ENCODE data around the gene SPATA31E1.
A peak's percentile ranks its signal among the peaks of the same experiment; 100 is the strongest.
"Not testable (repeated sequence)": the region's sequence is repeated elsewhere in the genome, so short reads cannot be mapped to it uniquely, and the experiment has no call there.

Gene SPATA31E1

DNA sequence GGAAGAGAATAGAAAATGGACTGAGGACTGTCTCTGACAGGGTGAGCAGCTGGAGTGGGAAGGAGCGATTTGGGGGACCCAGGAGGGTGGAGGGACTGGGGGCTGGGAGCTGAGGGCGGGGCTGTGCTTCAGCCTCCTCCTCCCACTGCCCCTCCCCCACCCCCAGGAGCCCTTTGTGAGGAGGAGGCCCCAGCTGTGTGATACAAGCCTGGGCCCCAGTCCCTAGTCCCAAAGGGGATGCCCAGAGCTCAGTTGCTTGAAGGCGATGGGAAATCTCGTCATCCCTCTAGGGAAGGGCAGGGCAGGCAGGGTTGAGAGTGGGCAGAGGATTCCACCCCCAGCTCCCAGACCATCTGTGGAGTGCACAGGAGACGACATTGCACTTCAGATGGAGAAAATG, at the start of gene SPATA31E1:
TSS of gene SPATA31E1 (plus strand) at position 251 of the 400 bp plus-strand sequence. CDS start at position 266, 15 bp downstream.
- no peak for DNase-seq (ENCODE audit: low read depth)
- H3K4me3 ChIP-seq (ENCODE audit: low read depth, low read length) = no peak within 1 kb of the TSS

DNA sequence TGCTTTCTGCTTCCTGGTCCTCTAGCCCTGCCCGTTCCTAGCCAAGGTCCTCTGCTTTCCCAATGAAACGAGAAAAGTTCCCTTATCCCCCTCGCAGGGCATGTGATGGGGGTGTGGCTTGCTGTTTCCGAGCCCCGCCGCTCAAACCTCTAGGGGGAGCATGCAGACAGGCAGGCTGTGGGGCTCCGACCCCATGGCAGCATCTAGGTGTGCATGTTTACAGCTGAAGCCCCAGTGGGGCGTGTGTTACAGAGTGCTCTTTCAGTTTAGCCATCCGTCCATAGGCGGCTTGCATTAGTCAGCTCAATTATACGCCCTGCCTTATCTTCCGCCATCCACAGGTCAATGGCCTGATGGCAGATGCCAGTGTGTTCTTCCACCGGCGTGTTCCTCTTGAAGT, 48.3 kb upstream of the SPATA31E1 start:
- H3K4me3 ChIP-seq (ENCODE audit: low read depth, low read length) = no peak overlapping the region
- DNase-seq (ENCODE audit: low read depth) = no peak

DNA sequence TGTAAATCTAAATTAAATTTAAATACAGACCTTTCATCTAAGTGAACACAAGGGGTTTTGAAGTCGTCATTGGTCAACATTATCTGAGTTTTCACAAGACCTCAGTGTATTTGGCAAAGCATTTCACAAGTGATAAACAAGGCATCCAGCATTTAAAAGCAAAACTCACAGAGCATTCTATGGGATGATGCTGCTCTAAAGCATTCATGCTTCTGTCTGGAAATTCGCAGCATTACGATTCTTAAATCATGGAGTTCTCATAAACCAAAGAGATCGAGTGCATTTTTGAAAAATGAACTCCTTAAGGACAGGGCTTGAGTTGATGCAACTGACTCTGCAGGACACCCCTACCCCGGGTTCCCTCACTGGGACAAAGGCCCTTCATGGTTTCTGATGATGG, 46.1 kb upstream of the SPATA31E1 start:
- no peak overlapping the region for H3K4me3 ChIP-seq (ENCODE audit: low read depth, low read length)
- no peak for DNase-seq (ENCODE audit: low read depth)

DNA sequence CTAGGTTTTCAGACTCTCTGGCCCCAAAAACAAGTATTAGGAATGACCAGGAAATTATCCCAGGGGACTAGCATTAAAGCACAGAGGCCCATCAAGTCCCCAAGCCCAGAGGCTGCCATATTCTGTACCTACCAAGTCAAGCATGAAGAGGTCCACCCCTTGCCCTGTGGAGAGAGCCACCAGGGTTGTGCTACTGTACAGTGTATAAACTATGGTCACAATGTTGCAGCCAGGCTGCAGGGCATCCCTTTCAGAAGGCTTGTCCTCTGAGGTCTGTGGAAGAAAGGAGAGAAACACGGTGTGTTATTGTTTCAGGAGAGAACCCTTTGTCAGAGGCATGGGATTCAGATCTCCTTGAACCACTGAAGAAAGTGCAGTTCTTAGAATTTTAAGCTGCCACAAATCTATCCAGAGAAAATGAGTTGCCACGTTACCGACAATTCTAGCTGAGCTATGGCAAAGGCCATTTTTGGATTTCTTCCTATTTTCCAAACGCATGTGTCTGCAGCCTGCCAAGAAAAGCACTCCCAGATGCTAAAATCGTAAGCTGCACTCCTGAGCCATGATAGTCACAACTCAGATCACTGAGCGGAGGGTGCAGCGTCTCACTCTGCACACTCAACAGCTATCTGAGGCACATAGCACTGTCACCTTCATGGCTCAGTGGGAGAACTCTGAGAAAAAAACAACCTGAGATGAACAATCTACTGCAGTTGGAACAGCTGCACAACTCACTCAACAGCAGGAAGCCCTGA, 45.5 kb upstream of the SPATA31E1 start:
- no peak overlapping the region for H3K4me3 ChIP-seq (ENCODE audit: low read depth, low read length)
- DNase-seq (ENCODE audit: low read depth) = no peak

DNA sequence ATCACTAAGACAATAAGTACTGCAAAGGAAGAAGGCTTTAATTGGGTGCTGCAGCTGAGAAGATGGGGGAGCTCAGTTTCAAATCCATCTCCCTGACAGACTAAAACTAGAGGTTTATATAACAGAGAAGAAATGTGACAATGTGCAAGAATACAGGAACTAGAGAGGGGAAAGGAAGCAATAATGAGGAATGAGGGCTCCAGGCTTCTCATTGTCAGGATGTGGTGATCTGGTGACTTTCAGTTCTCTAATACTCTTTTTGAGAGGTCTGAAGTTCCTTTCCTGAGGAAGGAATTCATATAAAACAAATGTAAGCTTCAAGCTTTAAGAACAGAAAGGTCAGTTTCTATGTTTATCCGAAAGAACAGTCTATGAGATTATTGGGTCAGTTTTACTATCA, 42.5 kb upstream of the SPATA31E1 start:
- DNase-seq (ENCODE audit: low read depth) = no peak
- no peak overlapping the region for H3K4me3 ChIP-seq (ENCODE audit: low read depth, low read length)

DNA sequence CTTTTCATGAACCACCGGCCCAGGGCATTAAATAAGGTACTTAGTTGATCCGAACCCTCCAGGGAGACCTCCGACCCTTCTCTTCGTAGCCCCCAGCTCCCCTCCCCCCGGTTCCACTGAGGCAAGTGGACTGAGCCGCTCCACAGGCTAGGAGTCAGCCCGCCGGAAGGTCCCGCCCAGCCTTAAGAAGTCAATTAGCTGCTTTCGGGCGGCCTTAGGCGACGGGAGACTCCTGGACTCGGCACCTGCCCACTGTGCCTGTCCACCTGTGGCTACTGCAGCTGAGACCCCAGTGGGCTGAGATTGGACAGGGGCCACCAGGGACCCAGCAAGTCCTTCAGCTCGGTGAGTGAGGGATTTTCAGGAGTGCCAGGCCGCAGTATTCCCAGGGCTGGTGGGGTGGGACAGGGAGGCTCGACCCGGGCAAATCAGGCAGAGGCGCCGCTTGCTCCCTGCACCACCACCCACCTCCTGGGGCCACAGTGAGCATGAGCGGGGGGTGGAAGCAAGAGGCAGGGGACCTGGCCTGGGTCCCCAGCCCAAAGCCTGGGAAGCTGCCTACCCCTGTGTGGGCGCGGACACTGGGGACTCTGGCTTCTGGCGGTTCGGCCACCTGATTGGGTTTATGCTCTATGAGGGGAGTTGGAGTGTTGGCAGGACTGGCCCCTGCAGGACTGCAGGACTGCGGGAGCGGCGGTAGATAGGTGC, 39.6 kb upstream of the SPATA31E1 start:
- no peak for DNase-seq (ENCODE audit: low read depth)
- no peak overlapping the region for H3K4me3 ChIP-seq (ENCODE audit: low read depth, low read length)

DNA sequence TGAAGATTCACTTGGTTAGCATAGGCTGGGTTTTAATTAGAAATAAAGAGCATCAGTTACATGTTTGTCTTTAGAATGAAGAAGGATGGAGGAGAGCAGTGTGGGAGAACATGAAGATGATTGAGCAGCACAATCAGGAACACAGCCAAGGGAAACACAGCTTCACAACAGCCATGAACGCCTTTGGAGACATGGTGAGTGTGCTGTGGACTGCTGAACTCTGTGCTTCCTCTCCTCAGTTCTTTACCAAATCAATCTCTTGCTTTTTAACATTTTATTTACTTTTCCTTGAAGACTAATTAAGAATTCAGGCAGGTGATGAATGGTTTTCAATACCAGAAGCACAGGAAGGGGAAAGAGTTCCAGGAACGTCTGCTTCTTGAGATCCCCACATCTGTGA, 38.2 kb upstream of the SPATA31E1 start:
- DNase-seq (ENCODE audit: low read depth) = no peak
- no peak overlapping the region for H3K4me3 ChIP-seq (ENCODE audit: low read depth, low read length)

DNA sequence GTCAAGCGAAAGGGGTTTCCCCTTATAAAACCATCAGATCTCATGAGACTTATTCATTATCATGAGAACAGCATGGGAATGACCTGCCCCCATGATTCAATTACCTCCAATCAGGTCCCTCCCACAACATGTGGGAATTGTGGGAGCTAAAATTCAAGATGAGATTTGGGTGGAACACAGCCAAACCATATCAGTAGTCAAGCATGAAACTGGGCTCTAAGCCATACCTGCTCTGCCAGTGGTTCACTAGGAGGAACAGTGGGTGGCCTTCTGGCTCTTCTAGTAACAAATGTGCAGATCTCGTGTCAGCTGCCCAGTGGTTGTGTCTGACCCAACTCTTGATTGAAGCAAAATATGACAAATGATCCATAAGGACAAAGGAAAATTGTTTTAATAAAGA, 34.9 kb upstream of the SPATA31E1 start:
- DNase-seq (ENCODE audit: low read depth); H3K4me3 ChIP-seq (ENCODE audit: low read depth, low read length): not testable (repeated sequence)

DNA sequence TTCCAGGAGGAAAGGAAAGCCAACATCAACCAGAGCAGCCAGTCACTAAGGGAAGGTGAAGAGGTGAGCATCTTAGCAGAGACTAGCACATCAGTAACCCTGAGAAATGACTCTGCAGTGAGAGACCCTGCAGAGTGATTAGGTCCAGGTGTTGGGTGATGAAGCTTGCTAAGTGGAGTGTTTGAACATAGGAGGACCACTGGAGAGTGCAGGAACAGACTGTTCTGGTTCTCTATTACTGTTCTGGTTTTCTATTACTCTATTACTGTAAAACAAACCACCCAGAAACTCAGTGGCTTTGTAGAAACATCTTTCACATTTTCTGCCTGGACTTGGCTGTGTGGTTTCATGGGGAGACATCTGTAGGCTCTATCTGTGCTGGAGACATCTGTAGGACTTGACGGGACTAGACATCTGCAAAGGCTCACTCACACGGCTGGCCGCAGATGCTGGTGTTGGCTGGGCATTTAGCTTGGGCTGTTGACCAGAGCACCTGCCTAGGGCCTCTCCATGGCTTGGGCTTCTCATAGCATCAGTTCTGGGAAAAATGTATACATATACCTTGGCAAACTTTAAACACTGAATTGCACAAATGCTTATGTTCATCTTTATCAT, 33.4 kb upstream of the SPATA31E1 start:
- DNase-seq (ENCODE audit: low read depth) = no peak
- H3K4me3 ChIP-seq (ENCODE audit: low read depth, low read length) = no peak overlapping the region

DNA sequence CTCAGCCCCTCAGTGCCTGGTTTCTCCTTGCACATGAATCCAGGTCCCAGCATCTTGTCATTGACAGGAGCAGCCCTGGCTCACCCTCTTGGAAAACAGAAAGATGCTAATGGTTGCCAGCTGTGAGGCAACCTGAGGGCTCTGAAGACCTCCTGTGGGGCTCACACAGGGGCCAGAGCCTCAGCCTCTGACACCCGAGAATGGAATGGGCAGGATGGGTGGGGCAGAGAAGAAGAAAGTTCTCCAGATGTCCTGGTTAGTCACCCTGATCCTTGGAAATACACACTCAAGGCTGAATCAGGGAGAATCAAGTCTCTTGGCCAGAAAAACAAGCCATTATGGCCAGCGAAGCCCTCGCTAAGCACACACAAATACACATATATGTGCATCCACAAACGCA, 32.3 kb upstream of the SPATA31E1 start:
- DNase-seq (ENCODE audit: low read depth) = peak; percentile 59
- no peak overlapping the region for H3K4me3 ChIP-seq (ENCODE audit: low read depth, low read length)

DNA sequence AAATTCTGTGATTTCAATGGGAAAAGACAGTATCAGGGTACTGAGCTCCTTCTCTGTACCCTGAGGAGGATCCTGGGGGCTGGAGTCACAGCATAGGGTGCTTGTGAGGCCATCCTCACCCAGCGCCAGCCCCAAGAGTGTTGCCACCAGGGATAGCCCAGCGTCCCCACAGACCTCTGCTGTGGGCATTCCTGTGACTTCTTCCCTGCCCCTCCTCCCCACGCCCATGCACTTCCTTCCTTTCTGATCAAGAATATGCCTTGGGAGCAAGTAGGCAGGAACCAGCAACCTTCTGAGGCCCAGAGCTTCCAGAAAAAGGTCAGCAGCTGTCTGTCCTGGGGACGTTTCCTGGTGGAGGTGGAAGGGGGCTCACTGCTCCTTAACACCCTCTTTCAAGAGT, 31.5 kb upstream of the SPATA31E1 start:
- DNase-seq (ENCODE audit: low read depth) = not testable (repeated sequence)

DNA sequence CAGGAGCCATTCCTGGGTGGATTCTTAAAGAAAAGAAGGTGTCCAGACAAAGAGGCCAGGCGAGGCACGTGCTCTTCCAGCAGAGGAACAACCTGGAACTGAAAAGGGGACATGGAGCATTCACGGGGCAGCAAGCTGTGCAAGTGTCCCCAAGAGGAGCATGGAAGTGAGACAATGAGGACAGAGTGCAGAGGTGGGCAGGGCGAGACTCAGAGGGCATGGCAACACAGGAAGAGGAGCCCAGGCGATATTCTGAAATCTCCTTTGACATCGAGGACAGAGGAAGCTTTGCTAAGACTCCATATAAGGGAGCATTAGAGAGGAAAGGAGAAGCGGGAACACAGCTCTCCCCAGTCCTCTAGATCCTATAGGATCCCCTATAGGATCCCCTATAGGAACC, 29.4 kb upstream of the SPATA31E1 start:
- H3K4me3 ChIP-seq (ENCODE audit: low read depth, low read length) = no peak overlapping the region
- no peak for DNase-seq (ENCODE audit: low read depth)

More for the DNA sequence above, 31.5 kb upstream of the SPATA31E1 start:
- H3K4me3 ChIP-seq (ENCODE audit: low read depth, low read length) = not testable (repeated sequence)

DNA sequence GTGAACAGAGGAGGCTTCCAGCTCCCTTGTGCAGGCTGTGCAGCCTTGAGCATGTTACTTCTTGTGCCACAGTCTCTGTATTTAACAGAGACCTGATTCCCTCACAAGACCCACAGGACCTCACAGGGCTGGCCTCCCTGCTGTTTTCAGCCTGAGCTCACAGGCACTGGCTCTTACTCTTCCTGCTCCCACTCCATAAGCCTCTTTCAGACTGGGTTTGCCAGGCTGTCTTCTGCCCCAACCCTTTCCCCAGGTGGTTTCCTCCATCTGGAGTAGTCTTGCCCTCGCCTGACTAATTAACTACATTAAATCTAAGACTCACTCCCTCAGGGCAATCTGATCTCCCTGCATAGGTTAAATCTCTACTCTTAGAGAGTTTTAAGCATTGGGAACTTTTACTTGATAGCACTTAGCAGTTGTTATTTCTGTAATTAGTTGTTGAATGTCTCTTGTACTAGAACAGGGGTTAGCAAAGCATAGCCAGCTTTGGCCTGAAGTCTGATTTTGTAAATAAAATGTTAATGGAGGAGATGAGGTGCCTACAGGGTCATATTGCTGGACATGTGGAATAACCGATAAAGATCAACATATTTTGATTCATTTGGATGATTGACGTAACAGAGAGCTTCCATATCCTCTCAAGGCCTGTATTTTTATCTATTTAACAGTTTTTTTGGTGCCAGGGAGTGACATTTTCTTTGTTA, 28.6 kb upstream of the SPATA31E1 start:
- H3K4me3 ChIP-seq (ENCODE audit: low read depth, low read length) = no peak overlapping the region
- no peak for DNase-seq (ENCODE audit: low read depth)

DNA sequence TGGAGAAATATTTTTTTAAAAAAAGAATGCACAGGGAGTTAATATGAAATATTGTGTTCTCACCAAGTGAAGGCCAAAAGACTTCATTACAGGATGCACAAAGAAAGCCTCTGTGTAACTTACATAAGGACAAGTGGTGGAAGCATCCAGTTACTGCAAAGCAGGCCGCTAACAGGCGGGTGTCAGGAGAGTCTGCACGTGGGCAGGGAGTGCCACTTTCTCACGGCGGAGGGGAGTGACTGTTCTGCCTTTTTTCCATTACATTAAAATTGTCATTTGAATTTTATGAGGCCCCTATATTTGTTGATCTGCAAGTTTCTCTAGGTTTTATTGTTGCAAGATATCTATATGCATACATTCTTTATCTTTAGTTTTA, 28.1 kb upstream of the SPATA31E1 start:
- DNase-seq (ENCODE audit: low read depth) = no peak
- H3K4me3 ChIP-seq (ENCODE audit: low read depth, low read length) = no peak overlapping the region

DNA sequence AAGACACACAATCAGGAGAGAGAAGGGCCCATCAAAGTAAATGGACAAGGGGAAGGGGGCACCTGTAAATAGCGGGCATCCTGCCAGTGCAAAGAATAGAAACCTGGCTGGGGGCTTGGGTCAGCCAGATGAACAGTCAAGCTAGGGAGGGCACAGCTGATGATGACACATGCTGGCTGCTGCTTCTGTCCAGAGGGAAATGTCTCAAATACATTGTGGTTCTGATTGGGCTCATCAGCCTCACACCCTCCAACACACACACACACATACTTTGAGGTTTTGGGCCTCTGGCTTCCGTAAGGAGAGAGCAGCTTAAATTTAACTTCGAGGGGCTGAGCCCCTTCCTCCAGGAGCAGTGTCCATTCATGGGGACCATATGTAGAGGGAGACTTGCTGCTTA, 27.6 kb upstream of the SPATA31E1 start:
- no peak for DNase-seq (ENCODE audit: low read depth)
- H3K4me3 ChIP-seq (ENCODE audit: low read depth, low read length) = no peak overlapping the region

DNA sequence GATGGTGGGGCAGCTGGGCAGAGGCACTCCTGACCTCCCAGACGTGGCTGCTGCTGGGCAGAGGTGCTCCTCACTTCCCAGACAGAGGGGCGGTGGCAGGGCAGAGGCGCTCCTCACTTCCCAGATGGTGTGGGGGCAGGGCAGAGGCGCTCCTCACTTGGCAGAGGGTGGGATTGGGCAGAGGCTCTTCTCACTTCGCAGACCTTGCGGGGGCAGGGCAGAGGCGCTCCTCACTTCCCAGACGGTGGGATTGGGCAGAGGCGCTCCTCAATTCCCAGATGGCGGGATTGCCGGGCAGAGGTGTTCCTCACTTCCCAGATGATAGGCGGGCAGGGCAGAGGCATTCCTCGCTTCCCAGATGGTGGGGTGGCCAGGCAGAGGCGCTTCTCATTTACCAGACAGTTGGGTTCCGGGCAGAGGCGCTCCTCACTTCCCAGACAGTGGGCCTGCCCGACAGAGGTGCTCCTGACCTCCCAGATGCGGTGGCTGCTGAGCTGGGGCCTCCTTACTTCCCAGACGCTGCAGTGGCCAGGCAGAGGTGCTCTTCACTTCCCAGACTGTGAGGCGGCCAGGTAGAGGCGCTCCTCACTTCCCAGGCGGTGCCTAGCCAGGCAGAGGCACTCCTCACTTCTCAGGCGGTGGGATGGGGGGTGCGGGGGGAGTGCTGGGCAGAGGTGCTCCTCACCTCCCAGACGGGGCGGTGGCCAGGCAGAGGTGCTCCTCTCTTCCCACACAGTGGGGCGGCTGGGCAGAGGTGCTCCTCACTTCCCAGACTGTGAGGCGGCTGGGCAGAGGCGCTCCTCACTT, 25.3 kb upstream of the SPATA31E1 start:
- DNase-seq (ENCODE audit: low read depth) = no peak
- H3K4me3 ChIP-seq (ENCODE audit: low read depth, low read length) = no peak overlapping the region

DNA sequence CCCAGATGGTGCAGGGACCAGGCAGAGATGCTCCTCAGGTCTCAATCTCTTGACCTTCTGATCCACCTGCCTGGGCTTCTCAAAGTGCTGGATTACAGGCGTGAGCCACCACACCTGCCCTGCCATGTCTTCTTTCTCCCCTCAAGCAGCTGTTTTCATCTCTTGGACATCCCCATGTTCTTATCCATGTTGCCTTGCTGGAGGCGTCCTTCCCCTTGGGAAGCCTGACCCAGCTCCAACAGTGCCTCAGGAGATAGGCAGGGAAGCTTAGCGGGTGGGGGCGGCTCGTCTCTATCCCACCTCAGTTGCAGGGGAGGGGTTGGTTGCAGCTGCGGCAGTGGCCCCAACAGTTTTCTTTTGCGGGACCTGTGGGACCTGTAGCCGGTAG, 24.7 kb upstream of the SPATA31E1 start:
- no peak for DNase-seq (ENCODE audit: low read depth)

DNA sequence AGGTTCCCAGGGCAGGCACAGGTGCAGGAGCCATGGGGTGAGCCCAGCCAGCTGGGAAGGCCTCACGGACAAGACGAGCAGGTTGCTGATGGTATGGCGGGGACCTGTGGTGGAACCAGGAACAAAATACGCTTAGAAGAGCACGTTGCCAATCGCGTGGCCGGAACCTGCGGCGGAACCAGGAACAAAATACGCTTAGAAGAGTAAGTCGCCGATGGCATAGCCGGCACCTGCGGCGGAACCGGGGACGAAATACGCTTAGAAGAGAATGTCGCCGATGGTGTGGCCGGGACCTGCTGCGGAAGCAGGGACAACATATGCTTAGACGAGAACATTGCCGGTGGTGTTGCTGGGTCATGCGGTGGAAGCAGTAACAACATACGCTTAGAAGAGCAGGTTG, 23.5 kb upstream of the SPATA31E1 start:
- H3K4me3 ChIP-seq (ENCODE audit: low read depth, low read length) = no peak overlapping the region
- no peak for DNase-seq (ENCODE audit: low read depth)

More for the DNA sequence above, 24.7 kb upstream of the SPATA31E1 start:
- H3K4me3 ChIP-seq (ENCODE audit: low read depth, low read length) = no peak overlapping the region

DNA sequence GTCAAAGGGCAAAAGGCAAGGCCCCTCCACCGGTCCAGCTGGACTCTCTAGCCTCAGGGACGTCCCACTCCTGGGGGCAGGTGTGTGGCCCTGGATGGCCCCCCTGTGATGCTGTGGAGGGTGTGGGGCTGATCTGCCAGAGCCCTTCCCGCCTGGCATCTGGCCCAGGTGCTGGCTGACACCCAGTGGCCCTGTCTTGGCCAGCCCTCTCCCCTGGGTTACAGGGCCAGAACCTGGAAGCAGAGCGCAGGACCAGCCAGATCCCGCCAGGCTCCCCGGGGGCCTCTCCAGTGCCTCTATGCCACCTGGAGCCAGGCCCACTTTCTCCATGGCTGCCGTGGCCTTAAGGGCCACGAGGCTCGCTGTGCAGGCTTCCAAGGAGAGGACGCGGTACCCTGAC, 22.9 kb upstream of the SPATA31E1 start:
- no peak overlapping the region for H3K4me3 ChIP-seq (ENCODE audit: low read depth, low read length)

More for the DNA sequence above, 22.9 kb upstream of the SPATA31E1 start:
- DNase-seq (ENCODE audit: low read depth) = no peak
